ENCODE measurements around the gene SLC3A2. TPM values are rescaled to one million over a fixed set of nuclear protein-coding genes. Genes with fewer than 3 reads are reported as not detected.

SLC3A2 gene
- total and polyA plus RNA-seq, 2 donors (not counting 3 experiments of a cell fraction or from before 2014, with no cell fraction given), result 208 to 337 TPM

- H3K4me2 ChIP-seq (ENCODE audit: insufficient read depth, low read length), result no peak overlapping the region
- intact Hi-C loops (cut with micrococcal nuclease) (no loop called here), dilution Hi-C loops (cut with MboI; ENCODE audit: extremely low pct_ligation_motif_present, low sequenced_read_pairs) (no loop called here)
- no TSS peak for BruUV-seq (replicated peaks)
- no peak overlapping the region for H2AFZ ChIP-seq (ENCODE audit: low read depth, low read length)
- no peak overlapping the region for H3K27ac ChIP-seq (ENCODE audit: insufficient read depth, low read depth, low read length)
- no peaks in the 10 kb centered on the region for H4K20me1 ChIP-seq (replicated peaks; ENCODE audit: control insufficient read depth, extremely low read depth, insufficient read depth, low read length)
- CTCF ChIA-PET, result no interaction called here
- no peaks in the 10 kb centered on the region for H3K9me1 ChIP-seq (replicated peaks; ENCODE audit: control insufficient read depth, extremely low read depth, insufficient read depth, low read length)
- TF ChIP-seq POLR2A (IDR thresholded peaks at IDR 0.05; ENCODE audit: low read depth, low read length), result no peak
- no peak for TF ChIP-seq EZH2 (IDR thresholded peaks at IDR 0.05; ENCODE audit: borderline replicate concordance, low read depth, low read length, severe bottlenecking)
- no peak for TF ChIP-seq POLR2AphosphoS5 (IDR thresholded peaks at IDR 0.05; ENCODE audit: insufficient read depth, low read depth, low read length)
- no peak for TF ChIP-seq GATA2 (IDR thresholded peaks at IDR 0.05; ENCODE audit: insufficient read depth, insufficient read length, low read depth, low read length)
- TF ChIP-seq, protein P1, sequence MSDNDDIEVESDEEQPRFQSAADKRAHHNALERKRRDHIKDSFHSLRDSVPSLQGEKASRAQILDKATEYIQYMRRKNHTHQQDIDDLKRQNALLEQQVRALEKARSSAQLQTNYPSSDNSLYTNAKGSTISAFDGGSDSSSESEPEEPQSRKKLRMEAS (IDR thresholded peaks at IDR 0.05; ENCODE audit: insufficient read depth, insufficient read length), result no peak
- H3K36me3 ChIP-seq (ENCODE audit: control insufficient read depth in 2 of 2, extremely low read depth in 1 of 2, insufficient read depth in 2 of 2, low read length in 2 of 2), result peaks cover 0 to 4% of the 10 kb centered on the region in 2 experiments
- peaks cover 12% of the 10 kb centered on the region for H3K4me1 ChIP-seq (ENCODE audit: control insufficient read depth, extremely low read depth, insufficient read depth, low read length)
- H3K9me3 ChIP-seq (replicated peaks; ENCODE audit: control insufficient read depth, insufficient read depth, low read length), result no peaks in the 10 kb centered on the region
- DNase-seq (ENCODE audit: low read depth, low spot score) (no peak), FAIRE-seq (no peak)
- H3K27me3 ChIP-seq (ENCODE audit: control insufficient read depth in 2 of 2, insufficient read depth in 2 of 2, low read length in 2 of 2), result no peaks in the 10 kb centered on the region
- H3K9ac ChIP-seq (replicated peaks; ENCODE audit: extremely low read depth, insufficient read depth, low read length), result no peak overlapping the region
- no peak overlapping the region for H3K4me3 ChIP-seq (replicated peaks in 1 of 3; ENCODE audit: insufficient read depth in 1 of 3, low read depth in 1 of 3, low read length in 3 of 3)
- H3K79me2 ChIP-seq (ENCODE audit: control insufficient read depth, insufficient read depth, low read length), result peaks cover 11% of the 10 kb centered on the region
- POLR2A ChIA-PET, result no interaction called here
These were observed 4.0 kb upstream of the SLC3A2 start for GRCh38 chr11:62876712-62877111.

DNA sequence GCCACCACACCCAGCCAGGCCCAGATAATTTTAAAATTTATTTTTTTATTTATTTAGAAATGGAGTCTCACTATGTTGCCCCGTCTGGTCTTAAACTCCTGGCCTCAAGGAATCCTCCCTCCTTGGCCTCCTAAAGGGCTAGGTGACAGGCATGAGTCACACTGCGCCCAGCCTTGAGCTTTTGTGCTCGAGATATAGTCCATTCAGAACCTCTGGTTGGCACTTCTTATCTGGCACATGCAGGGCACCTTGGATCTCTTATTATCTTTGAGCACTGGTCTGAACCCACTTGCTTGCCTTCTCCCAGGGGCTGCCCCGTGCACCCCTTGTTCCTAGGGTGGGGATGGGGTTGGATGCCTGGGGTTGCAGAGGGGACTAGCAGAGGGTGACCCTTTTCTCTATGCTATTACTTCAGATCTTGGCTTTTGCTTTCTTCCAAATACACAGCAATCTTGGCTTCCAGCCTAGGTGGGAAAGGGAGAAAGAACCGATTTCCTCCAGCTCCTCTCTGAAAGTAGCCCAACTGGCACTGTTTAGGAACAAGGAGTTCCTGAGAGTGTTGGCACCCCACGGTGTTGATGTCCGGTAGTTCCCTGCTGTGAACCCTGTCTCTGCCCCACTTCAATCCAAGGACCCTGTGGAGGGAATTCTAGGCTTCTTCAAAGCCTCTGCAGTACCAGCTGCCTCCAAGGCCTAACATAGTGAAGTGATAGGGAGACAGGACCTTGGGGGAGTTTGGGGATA is 1.3 kb upstream of the SLC3A2 start:
- dilution Hi-C loops (cut with MboI; ENCODE audit: extremely low pct_ligation_motif_present, low sequenced_read_pairs) (no loop called here), intact Hi-C loops (cut with micrococcal nuclease) (no loop called here)
- Histone ChIP-seq H3K9me1 (replicated peaks; ENCODE audit: control insufficient read depth, extremely low read depth, insufficient read depth, low read length) (no peaks in the 10 kb centered on the region), H3K36me3 (ENCODE audit: control insufficient read depth in 2 of 2, extremely low read depth in 1 of 2, insufficient read depth in 2 of 2, low read length in 2 of 2) (peaks cover 9 to 18% of the 10 kb centered on the region in 2 experiments), H3K4me2 (ENCODE audit: insufficient read depth, low read length) (peak overlapping the region; percentile 70), H3K9me3 (replicated peaks; ENCODE audit: control insufficient read depth, insufficient read depth, low read length) (no peaks in the 10 kb centered on the region), H3K79me2 (ENCODE audit: control insufficient read depth, insufficient read depth, low read length) (peaks cover 38% of the 10 kb centered on the region), H3K9ac (replicated peaks; ENCODE audit: extremely low read depth, insufficient read depth, low read length) (no peak overlapping the region), H4K20me1 (replicated peaks; ENCODE audit: control insufficient read depth, extremely low read depth, insufficient read depth, low read length) (no peaks in the 10 kb centered on the region), H3K27ac (ENCODE audit: insufficient read depth, low read depth, low read length) (peak overlapping the region; percentile 0), H2AFZ (ENCODE audit: low read depth, low read length) (no peak overlapping the region), H3K4me3 (replicated peaks in 1 of 3; ENCODE audit: insufficient read depth in 1 of 3, low read depth in 1 of 3, low read length in 3 of 3) (no peak overlapping the region), H3K4me1 (ENCODE audit: control insufficient read depth, extremely low read depth, insufficient read depth, low read length) (peaks cover 34% of the 10 kb centered on the region), H3K27me3 (ENCODE audit: control insufficient read depth in 2 of 2, insufficient read depth in 2 of 2, low read length in 2 of 2) (no peaks in the 10 kb centered on the region)
- CTCF ChIA-PET, result interaction anchor here (0.9 to 1.2 kb wide), 3 partner anchors 10 to 199 kb away, joined by 3 to 5 read pairs (median 3); no protein-coding TSS in a partner anchor
- no TSS peak for BruUV-seq (replicated peaks)
- FAIRE-seq (peak; percentile 24), DNase-seq (ENCODE audit: low read depth, low spot score) (peak; percentile 43)
- TF ChIP-seq EZH2 (IDR thresholded peaks at IDR 0.05; ENCODE audit: borderline replicate concordance, low read depth, low read length, severe bottlenecking), result no peak
- no peak for TF ChIP-seq POLR2AphosphoS5 (IDR thresholded peaks at IDR 0.05; ENCODE audit: insufficient read depth, low read depth, low read length)
- TF ChIP-seq POLR2A (IDR thresholded peaks at IDR 0.05; ENCODE audit: low read depth, low read length), result no peak
- no peak for TF ChIP-seq CTCF (IDR thresholded peaks at IDR 0.05; ENCODE audit: extremely low read depth in 1 of 2, insufficient read depth in 1 of 2, low read depth in 1 of 2, low read length in 2 of 2)
- no peak for TF ChIP-seq GATA2 (IDR thresholded peaks at IDR 0.05; ENCODE audit: insufficient read depth, insufficient read length, low read depth, low read length)
- TF ChIP-seq, protein P1 (IDR thresholded peaks at IDR 0.05; ENCODE audit: insufficient read depth, insufficient read length), result no peak
- no peak for TF ChIP-seq FOS (IDR thresholded peaks at IDR 0.05; ENCODE audit: borderline replicate concordance, insufficient read depth, low read length)
- no peak for TF ChIP-seq JUN (IDR thresholded peaks at IDR 0.05; ENCODE audit: borderline replicate concordance, insufficient read depth, insufficient read length, low read depth)
- TF ChIP-seq MYC (IDR thresholded peaks at IDR 0.05; ENCODE audit: low read depth, low read length), result no peak
- POLR2A ChIA-PET, result interaction anchor here (0.9 kb wide), 1 partner anchor 38 kb away, joined by 8 read pairs; no protein-coding TSS in a partner anchor

All from endothelial cell of umbilical vein (primary cell).